Mesodermal cell (in vitro differentiated cells): ENCODE results near the gene OR10J5.
"Not testable (repeated sequence)": the region's sequence is repeated elsewhere in the genome, so short reads cannot be mapped to it uniquely, and the experiment has no call there.

Source experiments
- H3K27ac ChIP-seq: 2 replicates; pipeline ENCODE4 v1.7.0; 2013; ENCODE audit warnings: mild to moderate bottlenecking, low read depth, low read length, moderate library complexity; ENCODE audit not compliant: severe bottlenecking
- H3K36me3 ChIP-seq: 2 replicates; pipeline ENCODE4 v1.7.1; 2013; ENCODE audit warnings: mild to moderate bottlenecking, low read length, moderate library complexity; ENCODE audit not compliant: control insufficient read depth, insufficient read depth
- H3K4me1 ChIP-seq: one replicate; pipeline ENCODE4 v1.7.1; 2013; ENCODE audit warnings: mild to moderate bottlenecking, low read length; ENCODE audit not compliant: insufficient read depth, control insufficient read depth, poor library complexity, severe bottlenecking
- H3K4me3 ChIP-seq: 2 replicates; pipeline ENCODE4 v1.7.0; 2013; ENCODE audit warnings: low read length, control low read depth, mild to moderate bottlenecking; ENCODE audit not compliant: insufficient read depth, poor library complexity, severe bottlenecking; ENCODE audit errors: extremely low read depth
- H3K9me3 ChIP-seq: 2 replicates; pipeline ENCODE4 v1.7.1; 2013; ENCODE audit warnings: mild to moderate bottlenecking, low read length, moderate library complexity; ENCODE audit not compliant: control insufficient read depth
- WGBS, 2 experiments: methylation state at CpG; one replicate each; pipeline ENCODE4 v1.1.5; 2013; ENCODE audit warnings: missing lambda C conversion rate in 2 of 2; ENCODE audit not compliant: insufficient coverage in 2 of 2; 5-methylcytosine and 5-hydroxymethylcytosine counted together

Gene OR10J5

DNA sequence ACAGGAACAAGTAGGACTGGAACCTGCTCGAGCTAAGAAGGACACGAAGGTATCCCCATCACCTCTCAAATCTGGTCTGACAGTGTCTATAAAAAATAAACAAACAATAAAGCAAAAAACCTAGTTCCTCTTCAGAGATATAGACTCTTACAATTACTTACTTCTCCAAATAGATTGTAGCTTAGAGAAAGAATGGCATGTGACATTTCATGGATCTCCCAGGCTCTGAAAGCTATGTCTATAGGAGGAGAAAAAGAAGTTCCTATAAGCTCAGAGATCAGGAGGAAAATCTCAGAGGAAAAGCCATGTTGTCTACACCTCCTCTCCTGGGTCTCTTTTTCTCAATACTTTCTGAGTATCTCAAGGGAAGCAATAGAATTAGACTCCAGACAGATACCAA lies 12.3 kb upstream of the OR10J5 start:
- Histone ChIP-seq H3K4me3 (no peak overlapping the region), H3K9me3 (no peaks in the 10 kb centered on the region), H3K27ac (no peak overlapping the region), H3K4me1 (no peaks in the 10 kb centered on the region), H3K36me3 (no peaks in the 10 kb centered on the region)
- no CpG with 5 or more reads among the region's 2 CpGs for WGBS, 2 experiments

DNA sequence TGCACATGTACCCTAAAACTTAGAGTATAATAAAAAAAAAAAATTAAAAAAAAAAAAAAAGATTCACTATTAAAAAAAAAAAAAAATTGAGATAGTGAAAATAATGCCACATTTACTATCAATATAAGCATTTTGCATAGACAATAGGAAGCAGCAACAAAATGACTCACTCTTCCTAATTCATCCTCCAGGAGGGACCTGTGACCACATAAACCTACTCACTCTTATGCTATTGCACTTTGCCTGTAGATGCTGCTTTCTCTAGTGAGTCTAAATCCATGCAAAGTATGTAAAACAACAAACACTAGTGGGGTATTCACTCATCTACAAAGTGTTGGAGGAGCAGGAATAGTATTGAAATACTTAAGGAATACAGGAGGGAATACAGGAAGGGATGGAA lies 2.9 kb downstream of the OR10J5 start:
- no peaks in the 10 kb centered on the region for H3K9me3 ChIP-seq
- no peaks in the 10 kb centered on the region for H3K4me1 ChIP-seq
- no peak overlapping the region for H3K4me3 ChIP-seq
- no peaks in the 10 kb centered on the region for H3K36me3 ChIP-seq
- no peak overlapping the region for H3K27ac ChIP-seq

DNA sequence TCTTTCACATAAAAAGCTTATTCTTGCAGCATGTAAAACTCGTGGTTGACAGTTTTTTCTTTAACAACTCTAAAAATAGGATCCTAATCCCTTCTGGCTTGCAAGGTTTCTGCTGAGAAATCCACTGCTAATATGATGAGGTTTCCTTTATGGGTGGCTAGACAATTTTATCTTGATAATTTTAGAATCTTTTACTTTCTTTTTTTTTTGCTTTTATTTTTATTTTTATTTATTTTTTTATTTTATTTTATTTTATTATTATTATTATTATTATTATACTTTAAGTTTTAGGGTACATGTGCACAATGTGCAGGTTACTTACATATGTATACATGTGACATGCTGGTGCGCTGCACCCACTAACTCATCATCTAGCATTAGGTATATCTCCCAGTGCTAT lies 11.0 kb downstream of the OR10J5 start:
- H3K4me1 ChIP-seq, H3K27ac ChIP-seq, H3K4me3 ChIP-seq, H3K36me3 ChIP-seq, H3K9me3 ChIP-seq: not testable (repeated sequence)
- no CpG with 5 or more reads among the region's 2 CpGs for WGBS, 2 experiments

DNA sequence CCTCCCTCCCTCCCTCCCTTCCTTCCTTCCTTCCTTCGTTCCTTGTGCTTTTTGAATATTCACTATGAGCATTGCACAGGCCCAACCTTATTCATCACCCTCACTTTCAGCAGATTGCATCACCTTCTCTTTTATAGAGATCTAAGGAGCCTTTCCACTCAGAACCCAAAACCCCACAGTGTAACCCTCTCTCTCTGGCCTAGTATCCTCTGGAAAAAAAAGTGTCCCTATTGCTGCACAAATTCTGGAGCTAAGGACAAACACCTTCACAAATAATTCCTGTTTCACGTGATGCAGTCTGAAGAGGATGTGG lies 25.6 kb downstream of the OR10J5 start:
- no peaks in the 10 kb centered on the region for H3K4me1 ChIP-seq
- no peak overlapping the region for H3K27ac ChIP-seq
- H3K4me3 ChIP-seq = no peak overlapping the region
- WGBS, 2 experiments = 67 to 100% methylated on average over 1 of the region's 2 CpGs
- H3K36me3 ChIP-seq = no peaks in the 10 kb centered on the region
- H3K9me3 ChIP-seq = no peaks in the 10 kb centered on the region

GRCh38 chr1:159509440-159510228 lies 26.2 kb downstream of the OR10J5 start:
- H3K4me1 ChIP-seq = no peaks in the 10 kb centered on the region
- no peak overlapping the region for H3K27ac ChIP-seq
- no peak overlapping the region for H3K4me3 ChIP-seq
- H3K36me3 ChIP-seq = no peaks in the 10 kb centered on the region
- no peaks in the 10 kb centered on the region for H3K9me3 ChIP-seq

GRCh38 chr1:159508951-159509350 lies 26.9 kb downstream of the OR10J5 start:
- Histone ChIP-seq H3K4me3 (no peak overlapping the region), H3K9me3 (no peaks in the 10 kb centered on the region), H3K27ac (no peak overlapping the region), H3K4me1 (no peaks in the 10 kb centered on the region), H3K36me3 (no peaks in the 10 kb centered on the region)
- WGBS, 2 experiments = 38 to 42% methylated on average over 2 to 3 of the region's 4 CpGs

- H3K4me3 ChIP-seq = no peak overlapping the region
- no peaks in the 10 kb centered on the region for H3K9me3 ChIP-seq
- H3K27ac ChIP-seq = no peak overlapping the region
- H3K4me1 ChIP-seq = no peaks in the 10 kb centered on the region
- no peaks in the 10 kb centered on the region for H3K36me3 ChIP-seq
Measured at GRCh38 chr1:159505676-159506075, 30.1 kb downstream of the OR10J5 start.

GRCh38 chr1:159501082-159501481 lies 34.7 kb downstream of the OR10J5 start:
- no peak overlapping the region for H3K4me3 ChIP-seq
- no CpG with 5 or more reads among the region's 1 CpG for WGBS, 2 experiments
- H3K36me3 ChIP-seq = no peaks in the 10 kb centered on the region
- H3K27ac ChIP-seq = no peak overlapping the region
- no peaks in the 10 kb centered on the region for H3K9me3 ChIP-seq
- no peaks in the 10 kb centered on the region for H3K4me1 ChIP-seq

DNA sequence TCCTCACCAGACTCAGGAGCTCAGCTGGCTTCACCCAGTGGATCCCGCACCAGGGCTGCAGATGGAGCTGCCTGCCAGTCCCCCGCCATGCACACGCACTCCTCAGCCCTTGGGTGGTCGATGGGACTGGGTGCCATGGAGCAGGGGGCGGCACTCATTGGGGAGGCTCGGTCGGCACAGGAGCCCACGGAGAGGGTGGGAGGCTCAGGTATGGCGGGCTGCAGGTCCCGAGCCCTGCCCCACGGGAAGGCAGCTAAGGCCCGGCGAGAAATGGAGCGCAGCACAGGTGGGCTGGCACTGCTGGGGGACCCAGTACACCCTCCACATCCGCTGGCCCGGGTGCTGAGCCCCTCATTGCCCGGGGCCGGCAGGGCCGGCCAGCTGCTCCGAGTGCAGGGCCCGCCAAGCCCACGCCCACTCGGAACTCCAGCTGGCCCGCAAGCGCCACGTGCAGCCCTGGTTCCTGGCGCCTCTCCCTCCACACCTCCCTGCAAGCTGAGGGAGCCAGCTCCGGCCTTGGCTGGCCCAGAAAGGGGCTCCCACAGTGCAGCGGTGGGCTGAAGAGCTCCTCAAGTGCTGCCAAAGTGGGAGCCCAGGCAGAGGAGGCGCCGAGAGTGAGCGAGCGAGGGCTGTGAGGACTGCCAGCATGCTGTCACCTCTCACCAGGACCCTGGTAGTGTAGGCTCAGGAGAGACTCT lies 41.1 kb downstream of the OR10J5 start:
- not testable (repeated sequence) for H3K36me3 ChIP-seq, H3K4me3 ChIP-seq, H3K4me1 ChIP-seq, H3K27ac ChIP-seq, H3K9me3 ChIP-seq
- 91 to 92% methylated on average over 12 to 20 of the region's 33 CpGs for WGBS, 2 experiments

GRCh38 chr1:159493354-159493753 lies 42.5 kb downstream of the OR10J5 start:
- H3K9me3 ChIP-seq = no peaks in the 10 kb centered on the region
- H3K4me1 ChIP-seq = no peaks in the 10 kb centered on the region
- 70 to 83% methylated on average over 4 to 7 of the region's 11 CpGs for WGBS, 2 experiments
- no peaks in the 10 kb centered on the region for H3K36me3 ChIP-seq
- H3K27ac ChIP-seq = no peak overlapping the region
- H3K4me3 ChIP-seq = no peak overlapping the region

DNA sequence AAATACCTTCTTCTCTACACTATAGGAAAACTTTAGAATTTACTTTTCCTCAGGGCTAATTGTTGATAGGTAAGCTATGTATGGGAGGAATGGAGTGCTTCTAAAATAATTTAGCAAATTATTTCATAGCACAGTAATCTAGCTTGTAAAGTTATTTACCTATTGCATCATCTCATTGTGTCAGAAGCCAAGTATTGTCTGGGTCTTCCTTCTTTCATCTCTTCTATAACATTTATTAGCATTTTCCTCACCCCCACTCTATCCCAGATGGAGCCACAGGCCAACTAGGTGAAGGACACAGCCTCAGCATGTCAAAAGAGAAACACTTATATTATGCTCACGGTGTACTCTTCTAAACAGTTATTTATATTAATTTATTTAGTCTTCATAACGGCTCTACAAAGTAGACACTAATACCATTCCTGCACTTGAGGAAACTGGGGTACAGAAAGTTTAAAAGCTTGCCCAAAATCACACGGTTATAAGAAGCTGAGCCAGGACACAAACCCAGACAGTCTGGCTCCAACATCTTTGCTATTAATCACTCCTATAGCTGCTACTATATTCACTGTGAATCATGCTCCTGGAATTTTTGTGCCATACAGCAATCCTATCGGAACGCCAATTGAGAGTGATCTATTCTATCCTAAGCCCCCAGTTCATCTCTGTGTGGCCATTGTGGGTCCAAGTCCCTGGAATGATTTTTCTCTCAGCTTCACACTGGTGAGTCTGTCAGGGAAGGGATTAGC lies 43.1 kb downstream of the OR10J5 start:
- Histone ChIP-seq H3K9me3 (no peaks in the 10 kb centered on the region), H3K4me3 (no peak overlapping the region), H3K4me1 (no peaks in the 10 kb centered on the region), H3K36me3 (no peaks in the 10 kb centered on the region), H3K27ac (no peak overlapping the region)
- WGBS, 2 experiments = 67% methylated on average over 3 of the region's 5 CpGs
